OCI-LY1 (cell line): Measurements from ENCODE around the gene PCDHA6.

Experiments used
- EZH2 ChIP-seq: fragments of 200-600 bp; sonication (generic), shearing (Covaris generic); IDR thresholded peaks from 2 replicates; pipeline ENCODE4 v1.8.0; 2017; ENCODE audit warnings: borderline replicate concordance, mixed run types, mild to moderate bottlenecking, antibody characterized with exemption, low read length, moderate library complexity, mixed read lengths
- TF ChIP-seq, protein P1 (sequence below): fragments of 200-600 bp; sonication (generic), shearing (Covaris generic); IDR thresholded peaks from 2 replicates; pipeline ENCODE4 v1.5.1; 2017; ENCODE audit warnings: mild to moderate bottlenecking, antibody characterized with exemption, low read length, moderate library complexity, mixed read lengths

DNA sequence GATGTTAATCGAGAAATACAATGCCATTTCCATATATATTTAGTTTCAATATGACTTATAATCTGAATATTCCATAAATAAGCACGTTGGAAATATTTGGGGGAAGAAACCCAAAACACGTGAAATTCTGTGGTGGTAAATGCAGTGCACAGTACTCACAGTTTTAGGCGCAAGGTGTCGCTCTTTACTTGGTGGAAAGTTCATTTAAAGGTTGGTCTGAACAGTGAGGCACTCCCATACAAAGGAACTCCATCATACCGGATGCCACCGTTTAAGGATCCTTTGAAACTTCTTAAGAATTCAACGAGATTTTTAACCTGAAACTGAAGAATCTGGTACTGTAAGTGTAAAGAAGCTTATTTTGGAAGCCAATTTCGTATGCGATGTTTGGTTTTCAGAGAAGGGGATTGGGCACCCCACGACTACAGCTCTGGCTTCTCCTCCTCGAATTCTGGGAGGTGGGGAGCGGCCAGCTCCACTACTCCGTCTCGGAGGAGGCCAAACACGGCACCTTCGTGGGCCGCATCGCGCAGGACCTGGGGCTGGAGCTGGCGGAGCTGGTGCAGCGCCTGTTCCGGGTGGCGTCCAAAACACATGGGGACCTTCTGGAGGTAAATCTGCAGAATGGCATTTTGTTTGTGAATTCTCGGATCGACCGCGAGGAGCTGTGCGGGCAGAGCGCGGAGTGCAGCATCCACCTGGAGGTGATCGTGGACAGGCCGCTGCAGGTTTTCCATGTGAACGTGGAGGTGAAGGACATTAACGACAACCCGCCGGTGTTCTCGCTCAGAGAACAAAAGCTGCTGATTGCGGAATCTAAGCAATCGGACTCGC, 41.2 kb downstream of the PCDHA6 start, which contains the start of gene PCDHA11:
- TF ChIP-seq, protein P1, sequence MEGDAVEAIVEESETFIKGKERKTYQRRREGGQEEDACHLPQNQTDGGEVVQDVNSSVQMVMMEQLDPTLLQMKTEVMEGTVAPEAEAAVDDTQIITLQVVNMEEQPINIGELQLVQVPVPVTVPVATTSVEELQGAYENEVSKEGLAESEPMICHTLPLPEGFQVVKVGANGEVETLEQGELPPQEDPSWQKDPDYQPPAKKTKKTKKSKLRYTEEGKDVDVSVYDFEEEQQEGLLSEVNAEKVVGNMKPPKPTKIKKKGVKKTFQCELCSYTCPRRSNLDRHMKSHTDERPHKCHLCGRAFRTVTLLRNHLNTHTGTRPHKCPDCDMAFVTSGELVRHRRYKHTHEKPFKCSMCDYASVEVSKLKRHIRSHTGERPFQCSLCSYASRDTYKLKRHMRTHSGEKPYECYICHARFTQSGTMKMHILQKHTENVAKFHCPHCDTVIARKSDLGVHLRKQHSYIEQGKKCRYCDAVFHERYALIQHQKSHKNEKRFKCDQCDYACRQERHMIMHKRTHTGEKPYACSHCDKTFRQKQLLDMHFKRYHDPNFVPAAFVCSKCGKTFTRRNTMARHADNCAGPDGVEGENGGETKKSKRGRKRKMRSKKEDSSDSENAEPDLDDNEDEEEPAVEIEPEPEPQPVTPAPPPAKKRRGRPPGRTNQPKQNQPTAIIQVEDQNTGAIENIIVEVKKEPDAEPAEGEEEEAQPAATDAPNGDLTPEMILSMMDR, result no peak
- TF ChIP-seq EZH2, result no peak
